ENCODE results near the gene XYLT1. TPM values are rescaled to one million over a fixed set of nuclear protein-coding genes. Genes with fewer than 3 reads are reported as not detected.

Gene XYLT1
- total RNA-seq, 2 donors from 2014 or later = 24.2 to 28.6 TPM

DNA sequence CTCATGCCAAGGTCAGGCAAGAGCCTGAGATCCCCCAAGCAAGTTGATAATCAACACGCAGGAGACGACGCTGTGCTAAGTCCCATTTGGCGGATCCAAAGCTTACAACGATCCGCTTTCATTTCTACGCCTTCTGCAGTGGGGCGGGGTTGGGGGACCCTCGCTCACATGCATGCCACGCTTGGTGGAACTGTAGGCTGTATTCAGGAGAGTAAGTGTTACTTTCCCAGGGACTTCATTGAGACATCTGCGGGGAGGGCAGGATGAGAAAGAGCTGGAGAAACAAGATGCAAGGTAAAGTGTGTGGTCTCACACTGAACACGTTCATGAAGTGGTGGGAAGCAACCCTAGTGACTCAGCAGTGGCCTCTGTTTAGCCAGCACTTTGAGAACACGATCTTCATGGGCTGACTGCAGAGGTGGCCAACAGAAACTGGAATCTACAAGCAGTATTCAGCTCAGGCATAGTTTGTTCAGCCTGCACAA lies 100.5 kb downstream of the XYLT1 start:
- no peak for DNase-seq

GRCh38 chr16:17369421-17370222 lies 101.1 kb downstream of the XYLT1 start:
- intact Hi-C loops (cut with DNase I, micrococcal nuclease) = no loop called here
- ATAC-seq (peak; percentile 81), DNase-seq (peak; percentile 68 to 81)

More for the DNA sequence above, 100.5 kb downstream of the XYLT1 start:
- ATAC-seq = peak; percentile 38
- intact Hi-C loops (cut with DNase I, micrococcal nuclease) = no loop called here

DNA sequence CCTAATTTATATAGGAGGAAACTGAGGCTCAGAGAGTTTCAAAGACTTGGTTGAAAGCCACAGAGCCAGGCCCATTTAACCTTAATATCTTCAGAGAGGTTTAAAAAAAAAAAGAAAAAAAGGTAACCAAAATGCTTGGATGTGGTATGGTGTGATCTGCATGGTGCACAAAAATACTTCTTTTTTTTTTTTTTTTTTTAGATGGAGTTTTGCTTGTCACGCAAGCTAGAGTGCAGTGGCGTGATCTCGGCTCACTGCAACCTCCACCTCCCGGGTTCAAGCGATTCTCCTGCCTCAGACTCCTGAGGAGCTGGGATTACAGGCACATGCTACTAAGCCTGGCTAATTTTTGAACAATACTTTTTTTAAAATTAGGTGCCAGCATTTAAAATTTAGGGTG lies 101.8 kb downstream of the XYLT1 start:
- ATAC-seq = no peak
- no peak for DNase-seq
- intact Hi-C loops (cut with DNase I, micrococcal nuclease) = no loop called here

DNA sequence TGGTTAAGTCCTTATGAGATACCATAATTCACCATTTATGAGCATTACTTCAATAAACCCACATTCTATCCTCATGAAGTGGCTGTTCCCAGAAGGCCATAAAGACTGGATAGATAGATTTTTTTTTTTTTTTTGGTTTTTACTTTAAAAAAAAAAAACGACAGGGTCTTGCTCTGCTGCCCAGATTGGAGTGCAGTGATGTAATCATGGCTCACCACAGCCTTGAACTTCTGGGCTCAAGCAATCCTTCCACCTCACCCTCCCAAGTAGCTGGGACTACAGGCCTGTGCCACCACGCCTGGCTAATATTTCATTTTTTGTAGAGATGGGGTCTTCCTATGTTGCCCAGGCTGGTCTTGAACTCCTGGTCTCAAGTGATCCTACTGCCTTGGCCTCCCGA lies 102.3 kb downstream of the XYLT1 start:
- DNase-seq = no peak
- intact Hi-C loops (cut with DNase I, micrococcal nuclease) = no loop called here
- no peak for ATAC-seq

- ATAC-seq = no peak
- intact Hi-C loops (cut with DNase I, micrococcal nuclease) = no loop called here
- DNase-seq = no peak
Observed at GRCh38 chr16:17367923-17368322, 102.8 kb downstream of the XYLT1 start.

DNA sequence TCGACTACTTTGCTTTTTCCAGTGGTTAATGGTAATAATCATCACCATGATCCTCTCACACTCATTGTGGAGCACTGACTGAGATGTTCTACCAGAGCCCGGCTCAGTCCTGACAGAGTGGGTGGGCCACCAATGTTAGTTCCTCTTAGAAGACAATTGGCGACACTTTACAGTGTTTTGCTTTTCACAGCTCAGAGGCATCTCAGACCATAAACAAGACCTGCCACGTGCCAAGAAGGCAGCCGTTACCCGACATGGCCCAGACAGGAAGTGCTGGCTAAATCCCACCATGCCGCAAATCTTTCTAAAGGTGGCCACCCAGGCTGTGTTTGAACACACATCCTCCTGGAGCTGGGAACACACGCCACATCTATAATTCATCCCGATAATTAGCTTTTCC lies 103.7 kb downstream of the XYLT1 start:
- intact Hi-C loops (cut with DNase I, micrococcal nuclease) = no loop called here
- DNase-seq (no peak), ATAC-seq (no peak)

GRCh38 chr16:17366299-17366961 lies 104.3 kb downstream of the XYLT1 start:
- DNase-seq = no peak
- intact Hi-C loops (cut with DNase I, micrococcal nuclease) = no loop called here
- no peak for ATAC-seq

DNA sequence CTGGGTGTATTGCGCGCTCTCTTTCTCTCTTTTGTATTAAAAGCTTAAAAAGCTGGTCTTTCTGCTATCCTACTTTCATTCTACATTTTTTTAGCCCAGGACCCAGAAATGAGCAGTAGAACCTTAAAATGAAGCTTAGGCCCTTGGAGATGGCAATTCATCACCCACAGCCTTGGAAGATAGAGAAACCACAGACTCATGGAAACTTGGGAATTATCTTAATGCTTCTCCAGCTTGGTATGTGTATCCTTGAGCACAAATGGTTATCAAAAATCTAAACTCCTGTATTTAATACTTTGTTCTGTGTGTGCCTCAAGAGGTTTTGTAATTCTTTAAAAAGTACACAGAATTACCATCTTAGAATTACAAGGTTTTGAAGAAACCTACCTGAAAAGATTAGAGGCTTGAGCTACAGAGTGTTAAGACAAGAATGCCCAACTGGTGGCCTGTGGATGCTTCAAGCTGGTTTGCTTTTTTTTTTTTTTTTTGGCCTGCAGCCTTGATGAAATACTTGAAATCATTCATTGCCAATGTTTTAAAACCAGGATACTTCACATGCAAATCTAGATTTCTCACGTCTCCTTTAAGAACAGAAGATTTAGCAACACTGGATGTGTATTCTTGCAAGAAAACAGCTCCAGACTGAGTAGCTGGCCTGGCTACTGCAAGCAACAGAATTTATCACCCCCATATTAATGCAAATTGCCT lies 105.0 kb downstream of the XYLT1 start:
- DNase-seq (no peak), ATAC-seq (no peak)
- intact Hi-C loops (cut with DNase I, micrococcal nuclease) = no loop called here

DNA sequence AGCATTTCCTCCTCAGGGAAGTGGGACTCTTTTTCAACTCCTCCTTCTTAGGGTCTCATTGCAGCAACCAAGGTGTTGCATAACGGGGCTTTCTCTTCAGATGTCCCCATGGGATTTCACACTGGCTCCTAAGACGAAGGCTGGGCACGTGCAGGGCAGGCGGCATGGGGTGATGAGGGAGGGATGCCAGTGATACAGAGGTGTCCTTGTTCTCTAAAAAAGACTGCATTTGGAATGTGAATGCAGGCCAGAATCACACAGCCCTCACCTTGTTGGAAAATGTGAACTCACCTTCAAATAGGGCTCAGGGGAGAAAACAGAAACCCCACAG lies 105.6 kb downstream of the XYLT1 start:
- DNase-seq = peak in 1 of 2 donors; percentile 21
- ATAC-seq = no peak
- intact Hi-C loops (cut with DNase I, micrococcal nuclease) = no loop called here

DNA sequence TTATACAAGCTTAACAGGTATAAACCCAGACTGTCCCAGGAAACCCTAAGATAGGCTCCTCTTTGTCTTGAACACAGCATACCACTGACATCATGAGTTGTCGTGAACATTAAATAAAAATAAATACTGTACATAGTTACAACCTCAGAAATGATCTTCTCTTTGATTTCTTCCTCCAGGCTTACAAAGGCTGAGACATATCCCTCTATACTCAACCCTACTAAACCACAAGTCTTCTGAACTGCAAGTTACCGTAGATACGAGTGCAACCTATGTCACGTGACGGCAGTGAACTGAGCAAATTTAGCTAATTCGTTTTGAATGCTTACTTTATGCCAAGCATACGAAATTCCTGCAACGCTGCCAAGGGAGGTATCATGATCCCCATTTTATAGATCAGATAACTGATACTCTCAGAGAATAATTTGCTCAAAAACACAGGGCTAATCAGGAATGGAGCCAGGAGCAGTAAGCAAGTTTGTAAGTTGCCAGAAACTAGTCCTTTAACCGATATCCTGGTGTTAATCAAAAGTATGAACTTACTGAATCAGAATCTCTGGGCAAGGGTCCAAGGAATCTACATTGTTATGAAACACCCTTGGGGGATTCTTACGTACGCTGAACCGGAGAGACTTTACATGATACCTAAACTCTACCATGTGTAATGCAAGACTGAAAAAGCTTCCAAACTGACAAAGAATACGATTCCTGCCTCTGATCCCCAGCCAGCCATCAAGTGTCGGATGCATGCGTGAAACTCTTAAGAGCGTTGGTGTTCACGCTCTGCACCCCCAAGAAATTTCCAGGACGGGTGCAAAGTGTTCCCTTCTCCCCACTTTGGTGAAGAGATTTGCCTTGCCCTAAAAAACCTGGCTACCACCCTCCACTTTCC lies 106.2 kb downstream of the XYLT1 start:
- ATAC-seq (peak; percentile 14), DNase-seq (no peak)
- intact Hi-C loops (cut with DNase I, micrococcal nuclease) = no loop called here

GRCh38 chr16:17362946-17363345 lies 107.8 kb downstream of the XYLT1 start:
- no peak for DNase-seq
- intact Hi-C loops (cut with DNase I, micrococcal nuclease) = no loop called here
- ATAC-seq = no peak

- intact Hi-C loops (cut with DNase I, micrococcal nuclease) = no loop called here
- ATAC-seq (no peak), DNase-seq (no peak)
Observed at GRCh38 chr16:17362183-17362582, 108.6 kb downstream of the XYLT1 start.

DNA sequence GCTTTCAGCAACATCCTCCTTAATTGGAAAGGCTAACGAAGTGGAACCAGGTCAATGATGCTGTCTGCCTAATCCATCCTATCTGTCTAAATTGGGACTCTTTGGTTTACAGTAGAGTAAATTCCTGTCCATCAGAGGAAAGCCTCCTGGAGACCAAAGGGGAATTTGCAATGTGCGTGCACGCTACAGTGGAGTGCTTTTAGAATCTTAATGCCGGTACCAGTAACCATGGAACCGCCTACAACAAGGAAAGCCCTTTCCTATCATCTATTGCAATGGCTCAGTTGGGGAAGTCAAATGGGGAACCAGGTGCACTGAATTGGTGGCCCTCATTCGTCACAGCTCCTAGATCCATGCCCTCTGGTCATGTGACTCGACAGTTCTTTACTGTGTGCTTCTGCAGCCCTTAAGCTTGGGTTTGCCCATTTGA lies 110.1 kb downstream of the XYLT1 start:
- ATAC-seq (no peak), DNase-seq (no peak)
- intact Hi-C loops (cut with DNase I, micrococcal nuclease) = no loop called here

DNA sequence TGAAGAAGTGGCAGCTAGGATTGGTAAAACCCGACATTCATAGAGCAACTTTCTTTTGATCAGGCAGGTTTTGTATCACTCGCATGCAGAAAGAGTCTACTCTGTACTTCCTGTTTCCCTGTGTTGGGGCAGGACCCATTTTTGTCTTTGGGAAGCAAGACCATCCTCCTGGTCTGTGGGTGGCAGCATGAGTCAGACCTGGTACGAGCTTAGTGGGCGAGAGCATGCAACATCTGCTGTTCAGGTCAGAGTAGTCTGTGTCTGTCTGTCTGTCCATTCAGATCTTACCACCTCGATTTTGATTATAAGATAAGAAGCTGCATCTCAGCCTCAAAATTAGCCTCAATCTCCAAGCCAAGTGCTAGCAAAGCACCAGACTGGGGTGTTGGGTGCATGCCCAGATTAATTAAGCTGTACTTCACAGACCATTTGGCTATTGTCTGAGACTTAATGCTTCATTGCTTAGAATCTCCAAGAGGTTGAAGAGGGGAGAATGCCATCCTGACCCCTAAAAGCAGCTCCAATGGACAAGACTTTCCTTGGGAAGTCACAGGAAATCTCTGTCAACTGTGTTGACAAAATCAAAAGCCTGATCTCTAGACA lies 110.9 kb downstream of the XYLT1 start:
- ATAC-seq = no peak
- intact Hi-C loops (cut with DNase I, micrococcal nuclease) = no loop called here
- DNase-seq = peak in 1 of 2 donors; percentile 30

DNA sequence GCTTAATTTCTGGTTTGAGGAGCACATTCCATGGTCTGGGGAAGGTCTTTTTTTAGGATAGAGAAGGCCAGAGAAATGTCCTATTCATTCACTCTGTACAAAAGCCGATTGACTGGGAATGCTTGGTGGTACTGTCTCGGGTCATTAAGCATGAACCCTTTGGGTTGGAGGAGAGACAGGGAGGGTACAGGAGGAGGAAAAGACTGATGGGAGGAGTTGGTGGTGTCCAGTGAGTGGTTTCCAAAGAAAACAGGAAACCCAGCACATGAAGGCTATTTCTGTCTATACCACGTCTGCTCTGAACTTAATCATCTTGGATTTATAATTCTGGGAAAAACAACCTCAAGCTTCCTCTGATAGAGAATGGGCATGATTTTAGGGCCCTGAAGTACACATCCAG lies 111.9 kb downstream of the XYLT1 start:
- peak in 1 of 2 donors; percentile 4 for DNase-seq
- intact Hi-C loops (cut with DNase I, micrococcal nuclease) = no loop called here
- ATAC-seq = no peak

DNA sequence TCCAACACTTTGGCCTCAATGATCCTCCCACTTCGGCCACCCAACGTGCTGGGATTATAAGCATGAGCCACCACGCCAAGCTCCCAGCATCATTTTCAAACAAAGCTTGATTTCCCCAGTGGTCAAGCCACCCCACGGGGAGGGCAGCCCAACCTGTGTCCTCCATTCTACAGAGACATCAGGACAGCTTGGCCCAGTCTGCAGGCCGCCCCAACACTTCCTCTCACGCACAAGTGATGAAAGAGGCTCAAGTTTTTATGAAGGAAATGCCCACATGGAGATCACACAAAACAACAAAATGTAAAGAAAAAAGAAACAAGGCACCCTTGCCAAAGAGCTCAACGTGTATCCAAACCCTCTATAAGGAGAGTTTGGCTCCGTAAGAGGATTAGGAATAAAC lies 112.4 kb downstream of the XYLT1 start:
- DNase-seq = peak in 1 of 2 donors; percentile 24
- intact Hi-C loops (cut with DNase I, micrococcal nuclease) = no loop called here
- ATAC-seq = no peak

DNA sequence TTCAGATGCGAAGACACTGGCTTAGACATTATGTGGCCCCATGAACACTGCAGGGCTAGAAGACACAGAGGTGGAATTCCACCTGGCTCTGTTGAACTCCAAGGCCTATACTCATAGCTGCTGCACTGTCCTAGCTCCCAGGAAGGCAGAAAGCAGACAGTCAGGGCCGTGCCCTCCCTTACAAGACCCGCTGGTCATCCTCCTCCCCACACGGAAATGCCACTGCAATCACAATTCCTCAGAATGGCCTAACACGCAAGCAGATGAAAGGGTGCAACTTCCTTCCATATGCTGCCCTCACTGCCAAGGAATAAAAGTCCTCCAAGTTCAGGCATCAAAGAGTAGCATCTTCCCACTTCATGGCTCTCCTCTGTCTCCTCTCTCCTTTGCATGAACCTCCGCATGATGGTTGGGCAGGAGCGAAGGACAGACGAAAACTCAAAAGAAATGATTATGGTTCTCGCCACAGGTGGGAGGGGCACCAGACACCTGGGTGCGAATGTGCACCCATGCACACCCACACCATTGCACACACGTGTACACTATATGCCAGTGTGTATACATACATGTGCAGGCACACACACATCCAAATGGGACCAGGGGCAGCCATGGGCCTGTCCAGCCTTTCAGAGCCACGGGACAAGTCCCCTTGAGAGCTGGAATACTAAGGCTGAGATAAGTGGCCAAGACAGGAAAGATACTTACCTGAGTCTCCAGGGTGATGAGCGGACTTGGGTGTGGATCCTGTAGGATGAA lies 113.3 kb downstream of the XYLT1 start:
- no peak for DNase-seq
- peak; percentile 24 for ATAC-seq
- intact Hi-C loops (cut with DNase I, micrococcal nuclease) = no loop called here

Data from left colon (tissue), 2 donors.